Neural progenitor cell (in vitro differentiated cells): ENCODE data around the gene MED31.

Source experiments
- EZH2 ChIP-seq: fragments of 200-600 bp; sonication (generic); IDR thresholded peaks from 2 replicates; pipeline ENCODE4 v1.6.1; 2017; ENCODE audit warnings: antibody characterized with exemption, mild to moderate bottlenecking, moderate library complexity
- EZH2phosphoT487 ChIP-seq: fragments of 200-600 bp; sonication (generic); IDR thresholded peaks from 2 replicates; pipeline ENCODE4 v1.6.1; 2017; ENCODE audit warnings: antibody characterized with exemption
- TF ChIP-seq, protein P1 (sequence below): fragments of 200-600 bp; sonication (generic); IDR thresholded peaks from 2 replicates; pipeline ENCODE4 v1.5.1; 2017; ENCODE audit warnings: antibody characterized with exemption, mild to moderate bottlenecking

DNA sequence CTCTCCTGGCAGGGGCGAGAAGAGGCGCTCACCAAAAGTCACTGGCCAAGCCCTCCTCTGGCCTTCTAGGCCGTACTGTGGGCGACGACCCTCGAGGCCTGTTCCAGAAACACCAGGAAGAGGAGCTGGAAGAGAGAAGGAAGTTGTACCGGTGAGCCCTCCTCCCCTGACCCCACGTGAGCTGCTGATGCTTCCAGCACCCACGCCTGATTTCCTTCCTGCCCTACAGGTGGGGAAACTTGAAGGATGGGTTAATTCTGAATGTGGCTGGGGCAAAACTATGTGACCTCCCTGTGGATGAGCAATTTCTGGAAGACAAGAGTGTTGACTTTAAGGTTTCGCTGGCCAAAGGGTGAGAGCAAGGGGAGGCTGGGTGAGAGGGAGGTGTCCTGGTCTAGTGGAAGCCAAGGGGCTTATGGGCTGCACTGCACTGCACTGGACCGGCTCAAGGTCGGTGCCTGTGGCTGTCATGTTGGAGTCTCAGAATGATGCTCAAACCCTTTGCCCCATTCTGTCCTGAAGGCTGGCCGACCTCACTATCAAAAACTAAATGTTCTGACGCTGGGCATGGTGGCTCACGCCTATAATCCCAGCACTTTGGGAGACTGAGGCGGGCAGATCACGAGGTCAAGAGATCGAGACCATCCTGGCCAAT is 6.4 kb upstream of the MED31 start:
- TF ChIP-seq, protein P1, sequence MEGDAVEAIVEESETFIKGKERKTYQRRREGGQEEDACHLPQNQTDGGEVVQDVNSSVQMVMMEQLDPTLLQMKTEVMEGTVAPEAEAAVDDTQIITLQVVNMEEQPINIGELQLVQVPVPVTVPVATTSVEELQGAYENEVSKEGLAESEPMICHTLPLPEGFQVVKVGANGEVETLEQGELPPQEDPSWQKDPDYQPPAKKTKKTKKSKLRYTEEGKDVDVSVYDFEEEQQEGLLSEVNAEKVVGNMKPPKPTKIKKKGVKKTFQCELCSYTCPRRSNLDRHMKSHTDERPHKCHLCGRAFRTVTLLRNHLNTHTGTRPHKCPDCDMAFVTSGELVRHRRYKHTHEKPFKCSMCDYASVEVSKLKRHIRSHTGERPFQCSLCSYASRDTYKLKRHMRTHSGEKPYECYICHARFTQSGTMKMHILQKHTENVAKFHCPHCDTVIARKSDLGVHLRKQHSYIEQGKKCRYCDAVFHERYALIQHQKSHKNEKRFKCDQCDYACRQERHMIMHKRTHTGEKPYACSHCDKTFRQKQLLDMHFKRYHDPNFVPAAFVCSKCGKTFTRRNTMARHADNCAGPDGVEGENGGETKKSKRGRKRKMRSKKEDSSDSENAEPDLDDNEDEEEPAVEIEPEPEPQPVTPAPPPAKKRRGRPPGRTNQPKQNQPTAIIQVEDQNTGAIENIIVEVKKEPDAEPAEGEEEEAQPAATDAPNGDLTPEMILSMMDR = no peak
- no peak for TF ChIP-seq EZH2
- no peak for TF ChIP-seq EZH2phosphoT487
